Body of pancreas (tissue), 4 donors: ENCODE results near the gene NOX4. TPM values are rescaled to one million over a fixed set of nuclear protein-coding genes. Genes with fewer than 3 reads are reported as not detected.

Experiments
- ATAC-seq: fragments of 150-250 bp; one replicate; pipeline ENCODE4 v1.9.1; 2016
- DNase-seq, 4 donors: peaks; one replicate each; pipeline ENCODE4 v3.0.0-alpha.2; 2019
- H3K27ac ChIP-seq, 4 donors: fragments of 200-600 bp; sonication (generic); 1 replicate in 3 of 4; 2 replicates in 1 of 4; pipeline versions ENCODE4 v1.5.1 to v1.6.1; 2016 to 2019; ENCODE audit warnings: mild to moderate bottlenecking in 1 of 4, mixed read lengths in 1 of 4, moderate library complexity in 1 of 4
- H3K27me3 ChIP-seq, 2 donors: fragments of 200-600 bp; sonication (generic); one replicate each; pipeline ENCODE4 v1.6.0; 2016; ENCODE audit warnings: mild to moderate bottlenecking in 1 of 2
- H3K36me3 ChIP-seq, 2 donors: fragments of 200-600 bp; sonication (generic); replicated peaks in 1 of 2; 2 replicates each; pipeline ENCODE4 v1.5.1; 2016; ENCODE audit warnings: low read depth in 2 of 2; ENCODE audit not compliant: insufficient read depth in 1 of 2
- H3K4me1 ChIP-seq: fragments of 200-600 bp; sonication (generic); one replicate; pipeline ENCODE4 v1.6.0; 2016
- H3K4me3 ChIP-seq, 2 donors: fragments of 200-600 bp; sonication (generic); 1 replicate in 1 of 2; 2 replicates in 1 of 2; pipeline ENCODE4 v1.5.1; 2016 to 2019
- H3K9me3 ChIP-seq, 3 donors: fragments of 200-600 bp; sonication (generic); 1 replicate in 2 of 3; 2 replicates in 1 of 3; pipeline ENCODE4 v1.5.1; 2016
- CTCF ChIP-seq, 7 experiments: fragments of 450-650 bp in 4 of 7; fragments of 200-600 bp in 3 of 7; sonication (generic) in 3 of 7; IDR thresholded peaks; one replicate each; pipeline ENCODE4 v1.5.1; 2016 to 2019; ENCODE audit warnings: antibody characterized with exemption in 7 of 7
- POLR2A ChIP-seq, 3 donors: fragments of 450-650 bp; IDR thresholded peaks; one replicate each; pipeline ENCODE4 v1.6.1; 2016; ENCODE audit warnings: antibody characterized with exemption in 3 of 3, mild to moderate bottlenecking in 2 of 3
- WGBS, 2 donors: methylation state at CpG; one replicate each; pipeline ENCODE4 v1.1.5; 2017; 5-methylcytosine and 5-hydroxymethylcytosine counted together
- intact Hi-C: fragments of 100-400 bp; cut with DNase I; formaldehyde crosslinking; loops from one replicate; pipeline ENCODE4 v1.15.1; 2023
- total RNA-seq, 2 donors: library from RNA; depleted of rRNA; stranded (reverse); fragments of >200 nt; gene quantifications; one replicate each; pipeline ENCODE4 v1.1.0, GENCODE V29; 2016

Gene NOX4
- total RNA-seq, result under 1 TPM in 1 of 2 donors, not detected in 1; 0.78 TPM

- TF ChIP-seq CTCF (IDR thresholded peaks at IDR 0.05), result no peak
- no peak for TF ChIP-seq POLR2A (IDR thresholded peaks at IDR 0.05)
- intact Hi-C loops, result no loop called here
- no peaks in the 10 kb centered on the region for H3K9me3 ChIP-seq
- peaks cover 0 to 10% of the 10 kb centered on the region in 2 donors for H3K27me3 ChIP-seq
- H3K4me3 ChIP-seq, result no peak within 1 kb of the TSS
- H3K4me1 ChIP-seq, result peaks cover 9% of the 10 kb centered on the region
- DNase-seq (peak in 3 of 4 donors; percentile 3 to 22 (median 16)), ATAC-seq (peak; percentile 48)
- WGBS, 2 donors, result 3 to 12% methylated on average over 10 to 39 of the region's 51 CpGs
- H3K27ac ChIP-seq, result no peak within 1 kb of the TSS
- H3K36me3 ChIP-seq, result no peaks in the 10 kb centered on the region
These were observed at the start of gene NOX4 for GRCh38 chr11:89490981-89491690. TSS of gene NOX4 (minus strand) at chr11:89491375. CDS start at chr11:89491246, 129 bp downstream.

- H3K4me1 ChIP-seq, result no peaks in the 10 kb centered on the region
- intact Hi-C loops, result no loop called here
- DNase-seq (no peak), ATAC-seq (no peak)
- H3K36me3 ChIP-seq, result no peaks in the 10 kb centered on the region
- TF ChIP-seq CTCF (IDR thresholded peaks at IDR 0.05) (no peak), POLR2A (IDR thresholded peaks at IDR 0.05) (no peak)
- H3K27me3 ChIP-seq, result no peaks in the 10 kb centered on the region
- no peak overlapping the region for H3K4me3 ChIP-seq
- H3K27ac ChIP-seq, result no peak overlapping the region
- H3K9me3 ChIP-seq, result no peaks in the 10 kb centered on the region
- WGBS, 2 donors, result 31 to 45% methylated on average over 1 of the region's 1 CpG
These were observed 49.7 kb upstream of the NOX4 start for GRCh38 chr11:89540826-89541225.

GRCh38 chr11:89537936-89538335 is 46.8 kb upstream of the NOX4 start:
- TF ChIP-seq CTCF (IDR thresholded peaks at IDR 0.05) (no peak), POLR2A (IDR thresholded peaks at IDR 0.05) (no peak)
- no peaks in the 10 kb centered on the region for H3K4me1 ChIP-seq
- no peaks in the 10 kb centered on the region for H3K9me3 ChIP-seq
- 82 to 96% methylated on average over 1 of the region's 1 CpG for WGBS, 2 donors
- no peak overlapping the region for H3K4me3 ChIP-seq
- no peak overlapping the region for H3K27ac ChIP-seq
- DNase-seq (no peak), ATAC-seq (no peak)
- H3K27me3 ChIP-seq, result no peaks in the 10 kb centered on the region
- no peaks in the 10 kb centered on the region for H3K36me3 ChIP-seq
- intact Hi-C loops, result no loop called here

DNA sequence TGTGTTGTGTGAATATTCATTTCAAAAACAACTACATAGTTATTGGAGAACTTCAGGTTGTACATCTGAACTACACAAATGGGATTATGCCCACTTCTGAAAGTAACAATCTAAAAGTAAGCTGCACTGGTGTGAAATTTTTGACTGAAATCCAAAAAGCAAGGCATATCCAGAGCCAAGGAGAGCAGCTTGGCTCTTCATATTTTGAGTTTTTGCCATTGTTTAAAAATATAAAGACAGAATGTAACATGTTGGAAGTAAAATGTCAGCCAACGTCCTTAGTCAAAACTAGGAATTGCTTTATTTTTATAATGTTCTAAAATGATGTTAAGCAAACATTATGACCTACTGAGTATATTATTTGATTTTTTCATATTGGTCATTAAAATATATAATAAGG is 45.8 kb upstream of the NOX4 start:
- no peaks in the 10 kb centered on the region for H3K4me1 ChIP-seq
- H3K4me3 ChIP-seq, result no peak overlapping the region
- WGBS, 2 donors, result 49 to 57% methylated on average over 1 of the region's 1 CpG
- no peak overlapping the region for H3K27ac ChIP-seq
- ATAC-seq (no peak), DNase-seq (no peak)
- H3K27me3 ChIP-seq, result no peaks in the 10 kb centered on the region
- TF ChIP-seq POLR2A (IDR thresholded peaks at IDR 0.05) (no peak), CTCF (IDR thresholded peaks at IDR 0.05) (no peak)
- H3K36me3 ChIP-seq, result no peaks in the 10 kb centered on the region
- H3K9me3 ChIP-seq, result no peaks in the 10 kb centered on the region
- intact Hi-C loops, result no loop called here

DNA sequence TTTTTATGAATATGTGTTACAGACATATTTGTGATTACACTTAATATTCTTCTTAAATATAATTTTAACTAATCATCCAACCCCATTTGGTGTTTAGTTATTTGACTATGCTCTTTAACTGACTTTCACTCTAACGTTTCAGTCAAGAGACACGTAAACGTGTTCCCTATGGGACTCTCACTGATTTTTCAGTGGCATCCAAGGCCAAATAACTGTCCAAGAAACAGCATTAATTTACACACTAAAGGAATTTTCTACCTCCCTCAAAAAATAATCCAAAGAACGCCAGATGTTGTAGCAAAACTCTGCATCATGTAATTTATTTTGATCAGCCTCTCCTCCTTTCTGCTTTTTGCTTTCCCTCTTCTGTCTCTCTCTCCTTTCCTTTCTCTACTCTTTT is 44.0 kb upstream of the NOX4 start:
- 54 to 62% methylated on average over 4 of the region's 4 CpGs for WGBS, 2 donors
- intact Hi-C loops, result no loop called here
- ATAC-seq (no peak), DNase-seq (no peak)
- H3K36me3 ChIP-seq, result no peaks in the 10 kb centered on the region
- H3K9me3 ChIP-seq, result no peaks in the 10 kb centered on the region
- TF ChIP-seq CTCF (IDR thresholded peaks at IDR 0.05) (no peak), POLR2A (IDR thresholded peaks at IDR 0.05) (no peak)
- H3K4me1 ChIP-seq, result no peaks in the 10 kb centered on the region
- H3K27ac ChIP-seq, result no peak overlapping the region
- H3K4me3 ChIP-seq, result no peak overlapping the region
- H3K27me3 ChIP-seq, result no peaks in the 10 kb centered on the region
